HCT116 (cell line): Measurements from ENCODE around the gene ARHGEF11. TPM values are rescaled to one million over a fixed set of nuclear protein-coding genes. Genes with fewer than 3 reads are reported as not detected.

Experiments
- ATAC-seq: fragments of 200-7000 bp; cut with Tn5 transposase; 2 replicates; pipeline ENCODE4 v1.9.1; 2020; ENCODE audit warnings: mild to moderate bottlenecking, moderate library complexity
- BruUV-seq: library from RNA; stranded (reverse); fragments of 400-500 nt; replicated peaks from 2 replicates; lab custom pipeline; 2021; lab: Mats Ljungman, UMichigan
- CTCF ChIA-PET: fragments of 300-600 bp; sonication (Branson Sonifier 250); formaldehyde crosslinking; loops from one replicate; lab custom pipeline; 2021; ENCODE audit warnings: antibody characterized with exemption; lab: Charles Lee
- POLR2A ChIA-PET: fragments of 300-600, 350-600 bp; sonication (Branson Sonifier 250); formaldehyde crosslinking; loops from one replicate; lab custom pipeline; 2021; ENCODE audit warnings: antibody characterized with exemption; lab: Charles Lee
- RAD21 ChIA-PET, 2 experiments: fragments of 300-600 bp; sonication (Branson Sonifier 250); formaldehyde crosslinking; loops; one replicate each; lab custom pipeline; 2023; ENCODE audit warnings: low total read pairs in 2 of 2; ENCODE audit not compliant: uncharacterized antibody in 2 of 2, unreplicated experiment in 2 of 2, low non-redundant PET in 1 of 2; lab: Charles Lee
- DNase-seq: peaks from one replicate; pipeline ENCODE4 v3.0.0-alpha.2; 2010; ENCODE audit warnings: low read depth, low spot score
- H2AFZ ChIP-seq: fragments of 200-600 bp; shearing (Covaris generic), sonication (generic); 2 replicates; pipeline ENCODE4 v1.6.1; 2017; ENCODE audit warnings: low read depth, mixed run types, mixed read lengths, antibody characterized with exemption, low read length; ENCODE audit not compliant: poor library complexity, severe bottlenecking
- H3K27ac ChIP-seq: 2 replicates; pipeline ENCODE4 v1.5.1; 2012; ENCODE audit warnings: low read depth, low read length
- H3K27me3 ChIP-seq: fragments of 200-600 bp; sonication (generic); 2 replicates; pipeline ENCODE4 v1.6.1; 2016; ENCODE audit warnings: mixed run types, low read length, mixed read lengths; ENCODE audit not compliant: insufficient read depth
- H3K36me3 ChIP-seq, 2 experiments: fragments of 200-500 bp in 1 of 2; fragments of 200-600 bp in 1 of 2; sonication (Bioruptor generic) in 1 of 2; sonication (generic) in 1 of 2; 2 replicates each; pipeline versions ENCODE4 v1.5.1 to v1.6.1; 2014 to 2016; ENCODE audit warnings: low read length in 2 of 2, inconsistent platforms in 1 of 2, mixed read lengths in 1 of 2, mixed run types in 1 of 2; ENCODE audit not compliant: insufficient read depth in 2 of 2, control insufficient read depth in 1 of 2
- H3K4me1 ChIP-seq, 2 experiments: fragments of 200-600 bp in 1 of 2; sonication (generic) in 1 of 2; 2 replicates each; pipeline versions ENCODE4 v1.5.1 to v1.6.1; 2012 to 2017; ENCODE audit warnings: low read length in 2 of 2, inconsistent platforms in 1 of 2, mild to moderate bottlenecking in 1 of 2, mixed read lengths in 1 of 2, mixed run types in 1 of 2, moderate library complexity in 1 of 2; ENCODE audit not compliant: insufficient read depth in 2 of 2, control insufficient read depth in 1 of 2
- H3K4me2 ChIP-seq: fragments of 200-600 bp; sonication (generic); 2 replicates; pipeline ENCODE4 v1.6.1; 2017; ENCODE audit warnings: mixed run types, low read length, mixed read lengths
- H3K4me3 ChIP-seq, 2 experiments: fragments of 200-600 bp in 1 of 2; sonication (generic) in 1 of 2; replicated peaks in 1 of 2; 2 replicates each; pipeline ENCODE4 v1.5.1; 2011 to 2016; ENCODE audit warnings: low read length in 2 of 2, control low read depth in 1 of 2, low read depth in 1 of 2, mild to moderate bottlenecking in 1 of 2, mixed read lengths in 1 of 2, mixed run types in 1 of 2
- H3K79me2 ChIP-seq: fragments of 200-600 bp; sonication (generic); 2 replicates; pipeline ENCODE4 v1.6.1; 2017; ENCODE audit warnings: mild to moderate bottlenecking, mixed run types, low read length, moderate library complexity, mixed read lengths; ENCODE audit not compliant: insufficient read depth
- H3K9ac ChIP-seq: fragments of 200-600 bp; sonication (generic); 2 replicates; pipeline ENCODE4 v1.6.1; 2016; ENCODE audit warnings: low read length, mixed read lengths
- H3K9me2 ChIP-seq: fragments of 200-600 bp; sonication (generic), shearing (Covaris generic); 2 replicates; pipeline ENCODE4 v1.6.1; 2017; ENCODE audit warnings: mixed run types, mild to moderate bottlenecking, moderate library complexity; ENCODE audit not compliant: insufficient read depth
- H3K9me3 ChIP-seq, 2 experiments: fragments of 200-500 bp in 1 of 2; fragments of 200-600 bp in 1 of 2; sonication (Bioruptor generic) in 1 of 2; sonication (generic) in 1 of 2; 2 replicates each; pipeline ENCODE4 v1.6.1; 2014 to 2017; ENCODE audit warnings: low read length in 2 of 2, mixed read lengths in 2 of 2, inconsistent platforms in 1 of 2, low read depth in 1 of 2, mild to moderate bottlenecking in 1 of 2, mixed run types in 1 of 2, moderate library complexity in 1 of 2; ENCODE audit not compliant: control insufficient read depth in 1 of 2, insufficient read depth in 1 of 2
- H4K20me1 ChIP-seq: fragments of 200-600 bp; sonication (generic), shearing (Covaris generic); 2 replicates; pipeline ENCODE4 v1.6.1; 2017; ENCODE audit warnings: mixed run types, mild to moderate bottlenecking, moderate library complexity; ENCODE audit not compliant: insufficient read depth
- EGR1 ChIP-seq: IDR thresholded peaks from 2 replicates; pipeline ENCODE4 v1.6.1; 2012; ENCODE audit warnings: low read depth
- EZH2 ChIP-seq: fragments of 200-600 bp; sonication (generic); IDR thresholded peaks from 2 replicates; pipeline ENCODE4 v1.6.1; 2017; ENCODE audit warnings: antibody characterized with exemption, mixed run types
- RAD21 ChIP-seq: IDR thresholded peaks from 2 replicates; pipeline ENCODE4 v1.6.1; 2012; ENCODE audit warnings: low read depth, mild to moderate bottlenecking
- SIN3A ChIP-seq: IDR thresholded peaks from 2 replicates; pipeline ENCODE4 v1.6.1; 2012; ENCODE audit warnings: low read depth
- SP1 ChIP-seq: IDR thresholded peaks from 2 replicates; pipeline ENCODE4 v1.6.1; 2012; ENCODE audit warnings: low read depth
- YY1 ChIP-seq: IDR thresholded peaks from 2 replicates; pipeline ENCODE4 v1.6.1; 2011; ENCODE audit warnings: low read length, low read depth, moderate library complexity, mild to moderate bottlenecking; ENCODE audit not compliant: insufficient replicate concordance; ENCODE audit errors: extremely low read depth
- ZFX ChIP-seq: fragments of 450-650 bp; IDR thresholded peaks from 2 replicates; pipeline ENCODE4 v1.6.1; 2017
- ZNF274 ChIP-seq: fragments of 200-500 bp; sonication (Bioruptor generic); IDR thresholded peaks from 2 replicates; pipeline ENCODE4 v1.6.1; 2014; ENCODE audit warnings: mild to moderate bottlenecking, low read depth, low read length, inconsistent platforms
- intact Hi-C: fragments of 100-400 bp; cut with micrococcal nuclease; formaldehyde crosslinking; loops from 2 replicates; pipeline ENCODE4 v1.10.0; 2022
- total RNA-seq: library from RNA; stranded (reverse); gene quantifications from one replicate; pipeline ENCODE4 v1.2.1, GENCODE V29; 2021; ENCODE audit not compliant: unreplicated experiment
- TF ChIP-seq, protein P1 (sequence below), 3 experiments: fragments of 200-600 bp in 1 of 3; sonication (generic) in 1 of 3; IDR thresholded peaks in 2 of 3; conservative IDR thresholded peaks in 1 of 3; 2 replicates each; pipeline ENCODE4 v1.5.1; 2012 to 2017; ENCODE audit warnings: low read depth in 2 of 3, low read length in 2 of 3, antibody characterized with exemption in 1 of 3, borderline replicate concordance in 1 of 3, control low read depth in 1 of 3, mild to moderate bottlenecking in 1 of 3, mixed read lengths in 1 of 3, mixed run types in 1 of 3, moderate library complexity in 1 of 3; ENCODE audit not compliant: insufficient read depth in 1 of 3
- TF ChIP-seq, protein P2 (sequence below): IDR thresholded peaks from 2 replicates; pipeline ENCODE4 v1.6.1; 2012; ENCODE audit warnings: low read depth

Gene ARHGEF11
- total RNA-seq, 1 experiment from 2014 or later: 28.9 TPM

DNA sequence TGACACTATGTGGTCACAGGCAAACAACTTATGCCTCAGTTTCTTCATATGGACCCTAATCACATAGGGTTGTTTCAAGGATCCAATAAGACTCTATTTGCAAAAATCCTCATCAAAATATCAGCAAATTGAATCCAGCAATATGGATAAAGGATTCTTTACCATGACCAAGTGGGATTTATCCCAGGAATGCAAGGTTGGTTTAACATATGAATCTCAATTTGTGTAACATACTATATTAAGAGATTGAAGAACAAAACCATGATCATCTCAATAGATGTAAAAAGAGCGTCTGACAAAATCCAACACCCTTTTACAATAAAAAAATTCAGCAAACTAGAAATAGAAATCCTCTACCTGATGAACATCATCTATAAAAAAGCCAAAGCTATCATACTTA lies 23.9 kb downstream of the ARHGEF11 start:
- ChIA-PET RAD21 (no interaction called here), POLR2A (no interaction called here), CTCF (no interaction called here)
- intact Hi-C loops: no loop called here
- Histone ChIP-seq H3K4me3 (no peak overlapping the region), H3K9ac (no peak overlapping the region), H4K20me1 (no peaks in the 10 kb centered on the region), H3K27ac (no peak overlapping the region), H3K9me3 (peaks cover 14 to 19% of the 10 kb centered on the region in 2 experiments; a peak in 1 of 4 replicates), H3K4me2 (no peak overlapping the region), H3K9me2 (no peaks in the 10 kb centered on the region), H2AFZ (no peak overlapping the region), H3K27me3 (no peaks in the 10 kb centered on the region), H3K36me3 (no peaks in the 10 kb centered on the region; a peak in 1 of 4 replicates), H3K4me1 (no peaks in the 10 kb centered on the region), H3K79me2 (peaks cover 59% of the 10 kb centered on the region)
- DNase-seq: no peak
- TF ChIP-seq, protein P1, sequence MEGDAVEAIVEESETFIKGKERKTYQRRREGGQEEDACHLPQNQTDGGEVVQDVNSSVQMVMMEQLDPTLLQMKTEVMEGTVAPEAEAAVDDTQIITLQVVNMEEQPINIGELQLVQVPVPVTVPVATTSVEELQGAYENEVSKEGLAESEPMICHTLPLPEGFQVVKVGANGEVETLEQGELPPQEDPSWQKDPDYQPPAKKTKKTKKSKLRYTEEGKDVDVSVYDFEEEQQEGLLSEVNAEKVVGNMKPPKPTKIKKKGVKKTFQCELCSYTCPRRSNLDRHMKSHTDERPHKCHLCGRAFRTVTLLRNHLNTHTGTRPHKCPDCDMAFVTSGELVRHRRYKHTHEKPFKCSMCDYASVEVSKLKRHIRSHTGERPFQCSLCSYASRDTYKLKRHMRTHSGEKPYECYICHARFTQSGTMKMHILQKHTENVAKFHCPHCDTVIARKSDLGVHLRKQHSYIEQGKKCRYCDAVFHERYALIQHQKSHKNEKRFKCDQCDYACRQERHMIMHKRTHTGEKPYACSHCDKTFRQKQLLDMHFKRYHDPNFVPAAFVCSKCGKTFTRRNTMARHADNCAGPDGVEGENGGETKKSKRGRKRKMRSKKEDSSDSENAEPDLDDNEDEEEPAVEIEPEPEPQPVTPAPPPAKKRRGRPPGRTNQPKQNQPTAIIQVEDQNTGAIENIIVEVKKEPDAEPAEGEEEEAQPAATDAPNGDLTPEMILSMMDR (IDR thresholded peaks at IDR 0.05 in 2 of 3, conservative IDR thresholded peaks at IDR 0.05 in 1 of 3; ENCODE audit: borderline replicate concordance in 1 of 3, insufficient read depth in 1 of 3, low read depth in 2 of 3, low read length in 2 of 3): no peak
- TF ChIP-seq SIN3A (no peak), ZNF274 (no peak), ZFX (no peak), EZH2 (no peak), SP1 (no peak), RAD21 (no peak), YY1 (no peak), EGR1 (no peak)
- TF ChIP-seq, protein P2, sequence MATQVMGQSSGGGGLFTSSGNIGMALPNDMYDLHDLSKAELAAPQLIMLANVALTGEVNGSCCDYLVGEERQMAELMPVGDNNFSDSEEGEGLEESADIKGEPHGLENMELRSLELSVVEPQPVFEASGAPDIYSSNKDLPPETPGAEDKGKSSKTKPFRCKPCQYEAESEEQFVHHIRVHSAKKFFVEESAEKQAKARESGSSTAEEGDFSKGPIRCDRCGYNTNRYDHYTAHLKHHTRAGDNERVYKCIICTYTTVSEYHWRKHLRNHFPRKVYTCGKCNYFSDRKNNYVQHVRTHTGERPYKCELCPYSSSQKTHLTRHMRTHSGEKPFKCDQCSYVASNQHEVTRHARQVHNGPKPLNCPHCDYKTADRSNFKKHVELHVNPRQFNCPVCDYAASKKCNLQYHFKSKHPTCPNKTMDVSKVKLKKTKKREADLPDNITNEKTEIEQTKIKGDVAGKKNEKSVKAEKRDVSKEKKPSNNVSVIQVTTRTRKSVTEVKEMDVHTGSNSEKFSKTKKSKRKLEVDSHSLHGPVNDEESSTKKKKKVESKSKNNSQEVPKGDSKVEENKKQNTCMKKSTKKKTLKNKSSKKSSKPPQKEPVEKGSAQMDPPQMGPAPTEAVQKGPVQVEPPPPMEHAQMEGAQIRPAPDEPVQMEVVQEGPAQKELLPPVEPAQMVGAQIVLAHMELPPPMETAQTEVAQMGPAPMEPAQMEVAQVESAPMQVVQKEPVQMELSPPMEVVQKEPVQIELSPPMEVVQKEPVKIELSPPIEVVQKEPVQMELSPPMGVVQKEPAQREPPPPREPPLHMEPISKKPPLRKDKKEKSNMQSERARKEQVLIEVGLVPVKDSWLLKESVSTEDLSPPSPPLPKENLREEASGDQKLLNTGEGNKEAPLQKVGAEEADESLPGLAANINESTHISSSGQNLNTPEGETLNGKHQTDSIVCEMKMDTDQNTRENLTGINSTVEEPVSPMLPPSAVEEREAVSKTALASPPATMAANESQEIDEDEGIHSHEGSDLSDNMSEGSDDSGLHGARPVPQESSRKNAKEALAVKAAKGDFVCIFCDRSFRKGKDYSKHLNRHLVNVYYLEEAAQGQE: no peak
- BruUV-seq: no TSS peak
- ATAC-seq: no peak
